ENCODE measurements around the gene MYMX. TPM values are rescaled to one million over a fixed set of nuclear protein-coding genes. Genes with fewer than 3 reads are reported as not detected.

The MYMX gene
- total and polyA plus RNA-seq, 2 of the 13 experiments (the other 11 are each of a cell fraction or from before 2014, with no cell fraction given): not detected

DNA sequence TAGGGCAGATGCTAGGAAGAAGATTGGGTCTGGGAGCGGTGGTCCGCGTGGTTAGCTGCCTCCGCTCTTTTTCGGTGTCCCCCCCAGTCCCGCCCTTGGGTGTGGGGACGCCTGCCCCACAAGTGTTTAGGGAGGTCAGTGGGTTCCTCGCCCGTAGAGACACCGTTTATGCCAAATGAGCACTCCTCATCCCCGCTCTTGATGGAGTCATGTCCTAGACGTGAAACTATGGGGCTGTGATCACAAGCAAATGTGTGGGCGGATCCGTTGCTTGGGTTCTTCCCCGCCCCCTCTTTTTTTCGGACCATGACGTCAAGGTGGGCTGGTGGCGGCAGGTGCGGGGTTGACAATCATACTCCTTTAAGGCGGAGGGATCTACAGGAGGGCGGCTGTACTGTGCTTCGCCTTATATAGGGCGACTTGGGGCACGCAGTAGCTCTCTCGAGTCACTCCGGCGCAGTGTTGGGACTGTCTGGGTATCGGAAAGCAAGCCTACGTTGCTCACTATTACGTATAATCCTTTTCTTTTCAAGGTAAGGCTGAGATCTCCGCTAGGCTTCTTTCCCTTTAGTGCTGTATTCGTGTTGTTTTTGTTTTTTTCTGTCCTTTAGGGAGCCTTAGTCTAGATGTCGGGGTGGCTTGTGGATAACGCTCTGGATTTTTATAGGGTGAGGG lies 30.1 kb downstream of the MYMX start, which contains the start of gene HSP90AB1 (continued):
- no peak for TF ChIP-seq ZNF687 (CRISPR knock-in tag; IDR thresholded peaks at IDR 0.05)
- no peak for TF ChIP-seq ZNF75D (CRISPR knock-in tag; IDR thresholded peaks at IDR 0.05; ENCODE audit: borderline replicate concordance)
- peak; percentile 82; the same call in 1 of the 2 replicates for TF ChIP-seq RFXAP (CRISPR knock-in tag; IDR thresholded peaks at IDR 0.05; ENCODE audit: borderline replicate concordance)
- TF ChIP-seq ZNF318 (CRISPR knock-in tag; IDR thresholded peaks at IDR 0.05): peak; percentile 53; the same call in 1 of the 2 replicates
- peak; percentile 51 for TF ChIP-seq TBX2 (CRISPR knock-in tag; IDR thresholded peaks at IDR 0.05; ENCODE audit: borderline replicate concordance)
- peak in 1 of 2 experiments; percentile 100; a peak in 2 of 4 replicates for TF ChIP-seq POLR2A (IDR thresholded peaks at IDR 0.05; ENCODE audit: insufficient read depth in 1 of 2, low read depth in 2 of 2, low read length in 2 of 2)
- TF ChIP-seq JUND (CRISPR knock-in tag; IDR thresholded peaks at IDR 0.05): peak; percentile 84
- TF ChIP-seq SP2 (CRISPR knock-in tag; IDR thresholded peaks at IDR 0.05): peak; percentile 43; the same call in 1 of the 2 replicates
- TF ChIP-seq, protein P1, sequence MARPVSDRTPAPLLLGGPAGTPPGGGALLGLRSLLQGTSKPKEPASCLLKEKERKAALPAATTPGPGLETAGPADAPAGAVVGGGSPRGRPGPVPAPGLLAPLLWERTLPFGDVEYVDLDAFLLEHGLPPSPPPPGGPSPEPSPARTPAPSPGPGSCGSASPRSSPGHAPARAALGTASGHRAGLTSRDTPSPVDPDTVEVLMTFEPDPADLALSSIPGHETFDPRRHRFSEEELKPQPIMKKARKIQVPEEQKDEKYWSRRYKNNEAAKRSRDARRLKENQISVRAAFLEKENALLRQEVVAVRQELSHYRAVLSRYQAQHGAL (CRISPR knock-in tag; IDR thresholded peaks at IDR 0.05; ENCODE audit: not compliant biosample characterization): peak; percentile 92
- no peak for TF ChIP-seq ZUFSP (CRISPR knock-in tag; IDR thresholded peaks at IDR 0.05; ENCODE audit: borderline replicate concordance)
